Left colon (tissue), 2 donors: ENCODE measurements around the gene E2F4. TPM values are rescaled to one million over a fixed set of nuclear protein-coding genes. Genes with fewer than 3 reads are reported as not detected.

ENCODE experiments used
- ATAC-seq: fragments of 200-7000 bp; cut with Tn5 transposase; one replicate; pipeline ENCODE4 v1.9.1; 2020; ENCODE audit warnings: mild to moderate bottlenecking, moderate library complexity
- DNase-seq, 2 donors: peaks; one replicate each; pipeline ENCODE4 v3.0.0-alpha.2; 2020
- intact Hi-C, 2 donors: fragments of 100-400 bp; cut with DNase I in 1 of 2; cut with micrococcal nuclease in 1 of 2; formaldehyde crosslinking; loops; one replicate each; pipeline versions ENCODE4 v1.11.2 to v1.14.0; 2022; cut with DNase I, micrococcal nuclease
- microRNA-seq, 2 donors: library from miRNA; unstranded; fragments of <30 nt; microRNA quantifications; one replicate each; pipeline versions ENCODE4 v1.1.0 to v1.2.0, GENCODE V29; 2020
- total RNA-seq, 2 donors: library from RNA; stranded (reverse); fragmentation: NEBNext Ultra II Directional; extraction: Animal tissue kit (Norgen Biotek cat#: 25700); gene quantifications; one replicate each; pipeline ENCODE4 v1.2.1, GENCODE V29; 2021
- donor health status: DM: no; HTN: no; CAD: no.
- donor health status: DM: yes; HTN: yes; CAD: no.

Gene E2F4
- total RNA-seq, 2 donors from 2014 or later: 59.1 to 81.4 TPM

DNA sequence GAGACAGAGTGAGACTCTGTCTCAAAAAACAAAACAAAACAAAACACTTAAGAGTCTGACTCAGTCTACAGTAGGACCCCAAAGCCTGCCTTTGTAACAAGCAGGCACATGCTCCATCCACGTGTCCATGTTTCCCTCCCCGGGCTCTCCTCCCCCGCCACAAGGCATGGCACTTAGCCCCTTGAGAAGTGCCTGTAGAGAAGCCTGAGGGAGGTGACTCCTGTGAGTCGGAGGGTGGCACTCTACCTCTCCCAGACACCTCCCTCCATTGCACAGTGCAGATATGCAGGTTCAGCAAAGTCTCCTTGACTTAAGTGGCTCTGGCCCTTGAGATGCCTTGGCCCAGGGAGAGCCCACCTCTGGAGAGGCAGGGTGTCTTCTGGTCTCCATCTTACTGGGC lies 48.6 kb downstream of the E2F4 start:
- peak; percentile 13 for ATAC-seq
- intact Hi-C loops: no loop called here
- no peak for DNase-seq

DNA sequence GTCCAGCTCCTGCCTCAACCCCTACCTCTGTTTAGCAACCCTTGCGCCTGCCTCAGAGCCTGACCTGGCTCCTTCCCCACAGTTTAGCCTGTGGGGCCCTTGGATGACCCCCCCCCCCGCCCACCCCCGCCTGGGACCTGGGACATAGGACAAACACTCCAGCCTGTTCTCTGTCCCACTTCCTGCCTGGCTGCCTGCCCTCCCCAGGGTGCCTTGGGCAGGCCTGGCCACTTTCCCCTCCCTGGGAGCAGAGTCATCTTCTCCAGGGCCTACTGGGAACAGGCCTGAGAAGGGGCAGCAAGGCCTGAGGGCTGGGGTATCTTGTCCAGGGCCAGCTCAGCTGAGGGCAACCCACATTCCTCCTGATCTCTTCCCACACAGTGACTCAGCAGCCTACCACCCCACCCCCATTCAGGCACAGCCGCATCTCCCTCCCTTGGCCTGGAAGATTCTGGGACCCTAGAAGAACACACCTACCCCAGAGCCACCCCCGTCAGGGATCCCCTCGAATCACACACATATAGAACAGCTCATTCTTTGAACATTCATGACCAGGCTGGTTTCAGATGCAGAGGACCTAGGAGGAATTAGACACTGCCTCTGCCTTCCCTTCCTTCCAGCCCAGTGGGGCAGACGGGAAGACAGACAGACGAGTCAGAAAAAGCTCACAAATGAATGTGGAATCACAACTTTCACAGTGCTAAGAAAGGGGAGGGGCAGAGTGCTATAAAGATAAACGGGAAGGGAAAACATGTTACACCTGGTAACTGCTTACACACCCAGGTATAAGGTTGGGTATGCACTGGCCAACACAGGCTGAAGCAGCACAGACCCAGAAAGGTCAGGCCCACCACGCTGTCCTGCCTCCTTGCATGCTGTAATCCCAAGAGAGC lies 49.3 kb downstream of the E2F4 start:
- ATAC-seq: peak; percentile 69
- peak; percentile 74 to 83 for DNase-seq
- intact Hi-C loops: no loop called here

DNA sequence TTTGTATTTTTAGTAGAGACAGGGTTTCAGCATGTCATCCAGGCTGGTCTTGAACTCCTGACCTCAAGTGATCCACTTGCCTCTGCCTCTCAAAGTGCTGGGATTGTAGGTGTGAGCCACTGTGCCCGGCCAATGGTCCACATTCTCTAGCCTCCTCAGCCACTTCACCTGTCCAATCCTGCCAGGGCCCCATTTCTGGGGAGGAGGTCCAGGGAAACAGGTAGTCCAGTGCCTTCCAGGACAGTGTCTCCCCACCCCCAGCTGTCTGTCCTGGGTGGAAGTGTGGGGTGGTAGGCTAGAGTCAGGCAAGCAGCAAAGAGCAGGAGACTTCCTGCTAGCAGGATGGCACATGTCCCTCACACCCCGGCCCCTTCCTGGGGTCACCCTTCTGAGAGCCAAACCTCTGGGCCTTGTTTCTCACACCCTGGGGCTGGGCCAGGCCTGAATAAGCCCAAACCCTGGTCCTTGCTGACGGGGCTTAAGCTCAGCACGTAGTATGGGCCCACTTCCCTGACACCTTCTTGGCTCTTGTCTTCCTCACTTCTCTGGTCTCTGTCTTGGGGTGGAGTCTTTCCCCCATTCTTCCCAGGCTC lies 50.3 kb downstream of the E2F4 start:
- ATAC-seq (no peak), DNase-seq (no peak)
- intact Hi-C loops: no loop called here

GRCh38 chr16:67243481-67243880 lies 51.5 kb downstream of the E2F4 start:
- intact Hi-C loops: no loop called here
- DNase-seq (no peak), ATAC-seq (no peak)

DNA sequence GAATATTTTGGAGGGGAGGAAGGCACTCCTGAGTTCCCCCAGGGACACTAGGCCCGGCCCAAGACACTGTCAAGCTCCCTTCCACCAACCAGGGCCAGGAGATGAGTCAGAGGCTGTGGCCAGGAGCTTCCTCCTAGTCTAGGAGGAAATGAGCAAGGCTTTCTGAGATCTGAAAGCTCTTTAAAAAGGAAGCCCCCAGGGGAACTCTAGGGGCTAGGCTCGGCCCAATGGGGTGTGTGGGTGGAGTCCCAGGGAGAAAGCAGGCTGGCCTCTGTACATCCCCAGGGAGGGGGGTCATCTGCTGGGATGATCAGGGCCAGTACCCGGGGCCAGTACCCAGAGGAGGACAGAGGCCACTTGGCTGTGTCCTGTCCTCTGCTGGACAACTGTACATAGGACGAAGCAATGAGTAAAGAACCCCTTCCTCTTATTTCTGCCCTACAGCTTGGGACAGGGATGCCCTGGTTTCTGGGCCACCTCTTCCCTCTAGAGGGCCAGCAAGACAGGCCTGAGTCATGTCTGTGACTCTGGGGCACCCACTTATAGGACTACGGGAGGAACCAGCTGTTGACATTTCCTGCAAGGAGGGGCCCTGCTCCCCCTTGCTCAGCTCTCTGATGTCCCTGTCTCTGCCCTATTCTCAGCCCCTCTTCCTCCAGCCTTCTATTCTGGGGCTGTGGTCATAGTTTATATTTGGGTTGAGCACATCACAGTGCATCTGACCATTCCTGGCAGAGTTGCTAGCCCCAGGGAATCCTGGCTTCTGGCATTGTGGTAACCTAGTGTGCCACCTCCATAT lies 52.6 kb downstream of the E2F4 start:
- ATAC-seq: no peak
- peak; percentile 57 to 85 for DNase-seq
- intact Hi-C loops: no loop called here

DNA sequence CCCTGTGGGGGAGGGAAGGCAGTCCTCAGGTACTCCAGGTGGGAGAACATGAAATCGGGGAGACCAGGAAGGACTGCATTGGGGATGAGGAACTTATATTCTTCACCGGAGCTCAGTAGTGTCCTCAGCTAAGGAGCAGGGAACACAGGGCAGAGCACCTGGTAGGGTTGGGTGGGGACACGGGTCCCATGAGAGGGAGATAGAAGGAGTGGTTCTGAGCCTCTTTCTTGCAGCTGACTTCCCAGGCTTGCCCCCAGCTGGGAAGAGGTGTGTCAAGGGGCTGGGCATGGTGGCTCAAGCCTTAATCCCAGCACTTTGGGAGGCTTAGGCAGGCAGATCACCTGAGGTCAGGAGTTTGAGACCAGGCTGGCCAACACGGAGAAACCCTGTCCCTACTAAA lies 53.2 kb downstream of the E2F4 start:
- DNase-seq: no peak
- ATAC-seq: no peak
- intact Hi-C loops: no loop called here

DNA sequence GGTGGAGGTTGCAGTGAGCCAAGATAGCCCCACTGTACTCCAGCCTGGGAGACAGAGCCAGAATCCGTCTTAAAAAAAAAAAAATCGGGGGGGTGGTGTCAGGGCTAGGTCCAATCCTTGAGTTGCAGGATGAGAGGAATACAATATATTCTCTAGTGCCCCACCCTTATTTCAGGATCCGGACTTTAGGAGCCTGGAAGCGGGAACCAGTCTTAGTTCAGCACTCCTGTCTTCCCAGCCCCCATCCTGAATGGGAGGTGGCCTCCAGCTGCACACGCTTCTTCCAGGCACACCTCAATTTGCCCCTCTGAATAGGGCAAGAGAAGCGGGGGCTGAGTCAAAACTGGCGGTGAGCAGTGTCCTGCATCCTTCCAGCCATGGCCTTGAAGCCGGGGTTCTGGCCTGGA lies 53.7 kb downstream of the E2F4 start:
- DNase-seq: peak in 1 of 2 donors; percentile 79
- ATAC-seq: peak; percentile 3

GRCh38 chr16:67246081-67246755 lies 54.3 kb downstream of the E2F4 start:
- DNase-seq: peak; percentile 78
- peak; percentile 33 for ATAC-seq
- intact Hi-C loops: no loop called here

More for the DNA sequence above, 53.7 kb downstream of the E2F4 start:
- intact Hi-C loops: no loop called here

DNA sequence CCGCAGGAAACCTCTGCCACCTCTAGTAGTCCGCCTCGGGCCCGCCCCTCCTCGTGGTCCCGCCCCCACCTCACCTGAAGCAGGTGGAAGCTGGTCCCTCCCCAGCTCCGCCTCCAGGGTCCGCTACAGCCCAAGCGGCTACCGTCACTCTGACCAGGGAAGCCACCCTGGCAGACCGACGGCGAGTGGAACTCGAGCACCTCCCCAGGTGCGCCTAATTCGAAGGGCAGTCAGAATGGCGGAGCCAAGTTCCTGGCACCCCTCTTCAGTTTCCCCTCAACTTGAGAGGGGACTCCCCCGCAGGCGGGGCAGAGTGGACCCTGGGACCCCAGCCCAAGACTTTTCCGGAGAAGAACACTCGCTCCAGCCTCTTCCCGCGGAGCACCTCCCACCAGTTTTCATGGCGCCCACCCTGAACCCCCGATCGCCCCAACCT lies 54.8 kb downstream of the E2F4 start:
- intact Hi-C loops: no loop called here
- ATAC-seq: peak; percentile 81
- DNase-seq: peak; percentile 95 to 96

- ATAC-seq (peak; percentile 79), DNase-seq (peak; percentile 98 to 99)
- intact Hi-C loops: no loop called here
Observed at GRCh38 chr16:67247192-67248072, 55.5 kb downstream of the E2F4 start, which contains the start of gene FHOD1. FHOD1 (minus strand) TSS chr16:67247481; CDS start chr16:67247410, 71 bp downstream.

DNA sequence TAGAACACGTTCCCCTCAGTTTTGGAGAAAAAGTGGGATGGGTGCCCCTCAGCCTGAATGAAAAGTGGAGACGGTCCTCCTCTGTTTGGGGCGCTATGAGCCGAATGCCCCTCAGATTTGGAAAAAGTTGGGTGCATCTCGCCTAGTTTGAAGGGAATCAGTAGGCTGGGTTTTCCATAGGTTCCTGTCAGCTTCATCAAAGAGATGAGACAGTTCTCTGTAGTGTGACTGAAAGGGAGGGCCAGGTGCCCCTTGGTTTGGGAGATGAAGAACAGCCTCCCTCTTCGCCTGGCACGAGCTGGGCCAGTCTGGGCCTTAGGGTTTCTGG lies 56.1 kb downstream of the E2F4 start:
- no peak for ATAC-seq
- intact Hi-C loops: no loop called here
- DNase-seq: no peak

Small RNAs within 50 kb of the gene (microRNA-seq; reads per million reads assigned to microRNA genes)
- 53.9 to 193 reads per million in 2 donors for gene MIR328

Other genes starting within 250 kb of the E2F4 start
- 100 to 1,000 TPM; 201 to 203 TPM for gene CES3, start 230.9 kb upstream of the E2F4 start, total RNA-seq
- 10 to 100 TPM in 1 of 2 donors, 1 to 10 TPM in 1; 6.6 to 12.1 TPM for gene CES4A, start 203.6 kb upstream of the E2F4 start, total RNA-seq
- 10 to 100 TPM; 25.8 to 27.0 TPM for gene CBFB, start 163.0 kb upstream of the E2F4 start, total RNA-seq
- gene PHAF1, start 82.2 kb upstream of the E2F4 start, total RNA-seq: 10 to 100 TPM; 11.3 to 13.9 TPM
- gene B3GNT9, start 41.2 kb upstream of the E2F4 start, total RNA-seq: 1 to 10 TPM; 2.9 to 4.3 TPM
- 10 to 100 TPM; 25.5 to 27.4 TPM for gene TRADD, start 32.2 kb upstream of the E2F4 start, total RNA-seq
- gene FBXL8, start 32.2 kb upstream of the E2F4 start, total RNA-seq: 10 to 100 TPM; 20.2 to 23.0 TPM
- 10 to 100 TPM; 36.5 to 39.2 TPM for gene HSF4, start 27.4 kb upstream of the E2F4 start, total RNA-seq
- 10 to 100 TPM; 23.1 to 30.2 TPM for gene NOL3, start 21.6 kb upstream of the E2F4 start, total RNA-seq
- 10 to 100 TPM; 21.9 to 30.8 TPM for gene MATCAP1, start 8.2 kb upstream of the E2F4 start, total RNA-seq
- gene EXOC3L1, start 2.0 kb upstream of the E2F4 start, total RNA-seq: 1 to 10 TPM; 2.3 to 5.9 TPM
- 10 to 100 TPM; 58.1 to 60.5 TPM for gene ELMO3, start 7.0 kb downstream of the E2F4 start, total RNA-seq
- gene TMEM208, start 35.0 kb downstream of the E2F4 start, total RNA-seq: 10 to 100 TPM; 40.7 to 42.0 TPM
- gene FHOD1, start 55.3 kb downstream of the E2F4 start, total RNA-seq: 10 to 100 TPM; 29.7 to 42.7 TPM
- 1 to 10 TPM in 1 of 2 donors, under 1 TPM in 1; 0.61 to 1.3 TPM for gene SLC9A5, start 56.8 kb downstream of the E2F4 start, total RNA-seq
- 10 to 100 TPM in 1 of 2 donors, 1 to 10 TPM in 1; 7.7 to 11.9 TPM for gene PLEKHG4, start 87.4 kb downstream of the E2F4 start, total RNA-seq
- under 1 TPM in 1 of 2 donors, not detected in 1; 0.06 TPM for gene KCTD19, start 134.6 kb downstream of the E2F4 start, total RNA-seq
- under 1 TPM; 0.34 to 0.40 TPM for gene LRRC36, start 134.7 kb downstream of the E2F4 start, total RNA-seq
- gene TPPP3, start 201.3 kb downstream of the E2F4 start, total RNA-seq: 1 to 10 TPM; 4.1 to 8.3 TPM
- 10 to 100 TPM; 10.7 to 12.5 TPM for gene ZDHHC1, start 224.3 kb downstream of the E2F4 start, total RNA-seq
- 1,000 to 10,000 TPM in 1 of 2 donors, 100 to 1,000 TPM in 1; 723 to 1,005 TPM for gene HSD11B2, start 239.0 kb downstream of the E2F4 start, total RNA-seq